Measurements from ENCODE around the gene LCN9.

- TF ChIP-seq CTCF (IDR thresholded peaks at IDR 0.05) = no peak
- no peak for TF ChIP-seq POLR2AphosphoS5 (IDR thresholded peaks at IDR 0.05)
- TF ChIP-seq POLR2A (IDR thresholded peaks at IDR 0.05) = no peak
These were observed 5.7 kb upstream of the LCN9 start for GRCh38 chr9:135657416-135657815.

Measured in stomach (tissue), 4 donors.